ENCODE results near the gene SCN2B. TPM values are rescaled to one million over a fixed set of nuclear protein-coding genes. Genes with fewer than 3 reads are reported as not detected.
A peak's percentile ranks its signal among the peaks of the same experiment; 100 is the strongest.

The SCN2B gene
- total RNA-seq, 1 donor from 2014 or later = 0.39 TPM

- Mint-ChIP-seq H3K4me1 (ENCODE audit: low read depth, unreplicated experiment) (peaks cover 23% of the 10 kb centered on the region), H3K27ac (ENCODE audit: unreplicated experiment) (no peak overlapping the region), H3K4me3 (ENCODE audit: unreplicated experiment) (peak overlapping the region; percentile 30), H3K27me3 (ENCODE audit: unreplicated experiment) (peaks cover 7% of the 10 kb centered on the region), H3K9me3 (ENCODE audit: unreplicated experiment) (peaks cover 4% of the 10 kb centered on the region), H3K36me3 (ENCODE audit: unreplicated experiment) (no peaks in the 10 kb centered on the region)
- TF ChIP-seq CTCF (IDR thresholded peaks at IDR 0.05; ENCODE audit: partially characterized antibody, unreplicated experiment) = no peak
- no peak for DNase-seq
These were observed 37.5 kb downstream of the SCN2B start for GRCh38 chr11:118138839-118139420.

- TF ChIP-seq CTCF (IDR thresholded peaks at IDR 0.05; ENCODE audit: partially characterized antibody, unreplicated experiment) = no peak
- no peak for DNase-seq
- Mint-ChIP-seq H3K4me3 (ENCODE audit: unreplicated experiment) (no peak overlapping the region), H3K4me1 (ENCODE audit: low read depth, unreplicated experiment) (peaks cover 8% of the 10 kb centered on the region), H3K36me3 (ENCODE audit: unreplicated experiment) (no peaks in the 10 kb centered on the region), H3K27ac (ENCODE audit: unreplicated experiment) (no peak overlapping the region), H3K27me3 (ENCODE audit: unreplicated experiment) (no peaks in the 10 kb centered on the region), H3K9me3 (ENCODE audit: unreplicated experiment) (peaks cover 4% of the 10 kb centered on the region)
These were observed 39.6 kb downstream of the SCN2B start for GRCh38 chr11:118136801-118137200.

GRCh38 chr11:118136341-118136740 lies 40.1 kb downstream of the SCN2B start:
- no peak for TF ChIP-seq CTCF (IDR thresholded peaks at IDR 0.05; ENCODE audit: partially characterized antibody, unreplicated experiment)
- no peak overlapping the region for H3K27ac Mint-ChIP-seq (ENCODE audit: unreplicated experiment)
- H3K36me3 Mint-ChIP-seq (ENCODE audit: unreplicated experiment) = no peaks in the 10 kb centered on the region
- DNase-seq = no peak
- peaks cover 7% of the 10 kb centered on the region for H3K4me1 Mint-ChIP-seq (ENCODE audit: low read depth, unreplicated experiment)
- no peaks in the 10 kb centered on the region for H3K27me3 Mint-ChIP-seq (ENCODE audit: unreplicated experiment)
- peaks cover 4% of the 10 kb centered on the region for H3K9me3 Mint-ChIP-seq (ENCODE audit: unreplicated experiment)
- no peak overlapping the region for H3K4me3 Mint-ChIP-seq (ENCODE audit: unreplicated experiment)

GRCh38 chr11:118135796-118136165 lies 40.7 kb downstream of the SCN2B start:
- Mint-ChIP-seq H3K4me1 (ENCODE audit: low read depth, unreplicated experiment) (peaks cover 10% of the 10 kb centered on the region), H3K27me3 (ENCODE audit: unreplicated experiment) (no peaks in the 10 kb centered on the region), H3K36me3 (ENCODE audit: unreplicated experiment) (no peaks in the 10 kb centered on the region), H3K27ac (ENCODE audit: unreplicated experiment) (no peak overlapping the region), H3K9me3 (ENCODE audit: unreplicated experiment) (peaks cover 4% of the 10 kb centered on the region), H3K4me3 (ENCODE audit: unreplicated experiment) (no peak overlapping the region)
- TF ChIP-seq CTCF (IDR thresholded peaks at IDR 0.05; ENCODE audit: partially characterized antibody, unreplicated experiment) = no peak
- DNase-seq = no peak

GRCh38 chr11:118135051-118135795 lies 41.2 kb downstream of the SCN2B start:
- no peak for TF ChIP-seq CTCF (IDR thresholded peaks at IDR 0.05; ENCODE audit: partially characterized antibody, unreplicated experiment)
- H3K9me3 Mint-ChIP-seq (ENCODE audit: unreplicated experiment) = peaks cover 4% of the 10 kb centered on the region
- no peak for DNase-seq
- no peak overlapping the region for H3K27ac Mint-ChIP-seq (ENCODE audit: unreplicated experiment)
- H3K4me3 Mint-ChIP-seq (ENCODE audit: unreplicated experiment) = no peak overlapping the region
- no peaks in the 10 kb centered on the region for H3K36me3 Mint-ChIP-seq (ENCODE audit: unreplicated experiment)
- H3K27me3 Mint-ChIP-seq (ENCODE audit: unreplicated experiment) = no peaks in the 10 kb centered on the region
- peaks cover 10% of the 10 kb centered on the region for H3K4me1 Mint-ChIP-seq (ENCODE audit: low read depth, unreplicated experiment)

All from glutamatergic neuron (in vitro differentiated cells).